ENCODE results near the gene MYL10.

DNA sequence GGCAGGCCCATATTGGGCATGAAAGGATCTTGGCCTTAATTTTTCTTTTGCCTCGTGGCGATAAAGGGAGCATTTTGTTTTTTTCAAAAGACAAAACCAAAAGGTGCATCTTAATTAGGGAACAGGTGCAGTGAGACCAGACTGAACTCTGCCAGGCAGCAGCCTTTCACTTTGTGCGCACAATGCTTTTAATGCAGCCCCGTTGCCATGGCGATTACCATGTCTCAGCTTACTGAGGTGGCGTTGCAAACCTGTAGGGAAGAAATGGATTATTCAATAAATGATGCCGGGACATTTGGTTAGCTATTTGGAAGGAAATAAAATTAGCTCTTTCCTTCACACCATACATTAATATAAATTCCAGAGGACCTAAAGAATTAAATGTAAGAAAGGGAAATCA lies 61.9 kb downstream of the MYL10 start:
- TF ChIP-seq, protein P1, sequence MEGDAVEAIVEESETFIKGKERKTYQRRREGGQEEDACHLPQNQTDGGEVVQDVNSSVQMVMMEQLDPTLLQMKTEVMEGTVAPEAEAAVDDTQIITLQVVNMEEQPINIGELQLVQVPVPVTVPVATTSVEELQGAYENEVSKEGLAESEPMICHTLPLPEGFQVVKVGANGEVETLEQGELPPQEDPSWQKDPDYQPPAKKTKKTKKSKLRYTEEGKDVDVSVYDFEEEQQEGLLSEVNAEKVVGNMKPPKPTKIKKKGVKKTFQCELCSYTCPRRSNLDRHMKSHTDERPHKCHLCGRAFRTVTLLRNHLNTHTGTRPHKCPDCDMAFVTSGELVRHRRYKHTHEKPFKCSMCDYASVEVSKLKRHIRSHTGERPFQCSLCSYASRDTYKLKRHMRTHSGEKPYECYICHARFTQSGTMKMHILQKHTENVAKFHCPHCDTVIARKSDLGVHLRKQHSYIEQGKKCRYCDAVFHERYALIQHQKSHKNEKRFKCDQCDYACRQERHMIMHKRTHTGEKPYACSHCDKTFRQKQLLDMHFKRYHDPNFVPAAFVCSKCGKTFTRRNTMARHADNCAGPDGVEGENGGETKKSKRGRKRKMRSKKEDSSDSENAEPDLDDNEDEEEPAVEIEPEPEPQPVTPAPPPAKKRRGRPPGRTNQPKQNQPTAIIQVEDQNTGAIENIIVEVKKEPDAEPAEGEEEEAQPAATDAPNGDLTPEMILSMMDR (conservative IDR thresholded peaks at IDR 0.05): no peak
- no peak for TF ChIP-seq EZH2 (IDR thresholded peaks at IDR 0.05; ENCODE audit: low read depth)
